ENCODE data around the gene IRAK1.

DNA sequence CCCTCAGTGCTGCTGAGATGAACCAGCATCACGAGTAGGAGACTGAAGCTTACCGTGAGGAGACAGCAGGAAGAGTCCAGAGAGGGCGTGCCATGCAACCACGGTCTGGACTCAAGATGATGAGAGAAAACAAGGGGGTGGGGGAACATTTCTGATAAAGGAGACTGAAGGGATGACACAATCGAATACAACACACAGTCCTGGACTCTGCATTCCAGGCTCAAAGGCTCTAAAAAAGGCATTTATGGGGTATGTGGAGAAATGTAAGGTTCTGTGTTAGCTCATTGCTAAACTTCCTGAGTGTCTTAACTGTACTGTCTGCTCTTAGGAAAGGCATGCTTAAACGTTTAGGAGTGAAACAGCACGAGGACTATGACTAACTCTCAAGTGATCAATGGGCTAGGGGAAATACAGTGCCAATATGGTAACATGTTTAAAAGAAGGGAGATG lies 20.6 kb upstream of the IRAK1 start:
- TF ChIP-seq, protein P1, sequence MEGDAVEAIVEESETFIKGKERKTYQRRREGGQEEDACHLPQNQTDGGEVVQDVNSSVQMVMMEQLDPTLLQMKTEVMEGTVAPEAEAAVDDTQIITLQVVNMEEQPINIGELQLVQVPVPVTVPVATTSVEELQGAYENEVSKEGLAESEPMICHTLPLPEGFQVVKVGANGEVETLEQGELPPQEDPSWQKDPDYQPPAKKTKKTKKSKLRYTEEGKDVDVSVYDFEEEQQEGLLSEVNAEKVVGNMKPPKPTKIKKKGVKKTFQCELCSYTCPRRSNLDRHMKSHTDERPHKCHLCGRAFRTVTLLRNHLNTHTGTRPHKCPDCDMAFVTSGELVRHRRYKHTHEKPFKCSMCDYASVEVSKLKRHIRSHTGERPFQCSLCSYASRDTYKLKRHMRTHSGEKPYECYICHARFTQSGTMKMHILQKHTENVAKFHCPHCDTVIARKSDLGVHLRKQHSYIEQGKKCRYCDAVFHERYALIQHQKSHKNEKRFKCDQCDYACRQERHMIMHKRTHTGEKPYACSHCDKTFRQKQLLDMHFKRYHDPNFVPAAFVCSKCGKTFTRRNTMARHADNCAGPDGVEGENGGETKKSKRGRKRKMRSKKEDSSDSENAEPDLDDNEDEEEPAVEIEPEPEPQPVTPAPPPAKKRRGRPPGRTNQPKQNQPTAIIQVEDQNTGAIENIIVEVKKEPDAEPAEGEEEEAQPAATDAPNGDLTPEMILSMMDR (IDR thresholded peaks at IDR 0.05; ENCODE audit: low read depth, low read length, poor library complexity, severe bottlenecking) = no peak
- TF ChIP-seq EZH2phosphoT487 (IDR thresholded peaks at IDR 0.05; ENCODE audit: borderline replicate concordance, low read length) = no peak

Data from DOHH2 (cell line).